H9 (cell line): Measurements from ENCODE around the gene LRPAP1. TPM values are rescaled to one million over a fixed set of nuclear protein-coding genes. Genes with fewer than 3 reads are reported as not detected.

ENCODE experiments used
- DNase-seq: peaks from one replicate; pipeline ENCODE4 v3.0.0-alpha.2; 2017
- H2AFZ ChIP-seq: one replicate; pipeline ENCODE4 v1.6.1; 2013; ENCODE audit warnings: mild to moderate bottlenecking, low read length, control low read depth, moderate library complexity
- H2AK5ac ChIP-seq: 2 replicates; pipeline ENCODE4 v1.6.1; 2013; ENCODE audit warnings: low read length, control low read depth, mixed read lengths; ENCODE audit not compliant: insufficient read length
- H2BK120ac ChIP-seq: one replicate; pipeline ENCODE4 v1.6.1; 2013; ENCODE audit warnings: low read depth, mild to moderate bottlenecking, low read length, control low read depth, inconsistent platforms; ENCODE audit not compliant: poor library complexity, severe bottlenecking
- H2BK12ac ChIP-seq: 2 replicates; pipeline ENCODE4 v1.6.1; 2013; ENCODE audit warnings: low read length, control low read depth, mixed read lengths, low read depth; ENCODE audit not compliant: insufficient read length
- H2BK15ac ChIP-seq: 2 replicates; pipeline ENCODE4 v1.6.1; 2013; ENCODE audit warnings: low read depth, low read length, control low read depth
- H2BK20ac ChIP-seq: one replicate; pipeline ENCODE4 v1.6.1; 2013; ENCODE audit warnings: low read depth, mild to moderate bottlenecking, low read length, control low read depth, inconsistent platforms; ENCODE audit not compliant: poor library complexity, severe bottlenecking
- H2BK5ac ChIP-seq: 2 replicates; pipeline ENCODE4 v1.6.1; 2013; ENCODE audit warnings: low read length, control low read depth, mixed read lengths; ENCODE audit not compliant: insufficient read length
- H3K14ac ChIP-seq: 2 replicates; pipeline ENCODE4 v1.6.1; 2013; ENCODE audit warnings: low read length, control low read depth; ENCODE audit not compliant: insufficient read depth
- H3K18ac ChIP-seq: 2 replicates; pipeline ENCODE4 v1.6.1; 2013; ENCODE audit warnings: low read depth, mild to moderate bottlenecking, mixed read lengths, low read length, control low read depth; ENCODE audit not compliant: insufficient read length
- H3K23ac ChIP-seq: 2 replicates; pipeline ENCODE4 v1.6.1; 2013; ENCODE audit warnings: low read length, control low read depth, mixed read lengths, low read depth; ENCODE audit not compliant: insufficient read length
- H3K23me2 ChIP-seq: 2 replicates; pipeline ENCODE4 v1.6.1; 2013; ENCODE audit warnings: low read depth, mild to moderate bottlenecking, mixed read lengths, low read length, control low read depth; ENCODE audit not compliant: insufficient read length, poor library complexity, severe bottlenecking
- H3K27ac ChIP-seq: 2 replicates; pipeline ENCODE4 v1.5.1; 2013; ENCODE audit warnings: low read length, control low read depth, mixed read lengths, low read depth; ENCODE audit not compliant: insufficient read length
- H3K27me3 ChIP-seq: 2 replicates; pipeline ENCODE4 v1.6.1; 2013; ENCODE audit warnings: low read length, control low read depth, inconsistent platforms; ENCODE audit not compliant: insufficient read depth
- H3K4ac ChIP-seq: 2 replicates; pipeline ENCODE4 v1.6.1; 2013; ENCODE audit warnings: low read depth, mild to moderate bottlenecking, control low read depth, inconsistent platforms, low read length, moderate library complexity
- H3K4me1 ChIP-seq: 2 replicates; pipeline ENCODE4 v1.6.1; 2013; ENCODE audit warnings: low read length, control low read depth, inconsistent platforms; ENCODE audit not compliant: insufficient read depth
- H3K4me2 ChIP-seq: 2 replicates; pipeline ENCODE4 v1.6.1; 2013; ENCODE audit warnings: low read length, control low read depth, mixed read lengths; ENCODE audit not compliant: insufficient read length, insufficient read depth
- H3K56ac ChIP-seq: 2 replicates; pipeline ENCODE4 v1.6.1; 2013; ENCODE audit warnings: low read depth, mild to moderate bottlenecking, mixed read lengths, low read length, control low read depth; ENCODE audit not compliant: insufficient read length
- H3K79me1 ChIP-seq: 2 replicates; pipeline ENCODE4 v1.6.1; 2013; ENCODE audit warnings: low read depth, mild to moderate bottlenecking, moderate library complexity, low read length, control low read depth, inconsistent platforms; ENCODE audit not compliant: insufficient read depth, poor library complexity, severe bottlenecking
- H3K79me2 ChIP-seq: 2 replicates; pipeline ENCODE4 v1.6.1; 2013; ENCODE audit warnings: low read length, control low read depth, inconsistent platforms; ENCODE audit not compliant: insufficient read depth
- H3K9ac ChIP-seq: 2 replicates; pipeline ENCODE4 v1.6.1; 2013; ENCODE audit warnings: low read length, control low read depth, mixed read lengths; ENCODE audit not compliant: insufficient read length; ENCODE audit errors: extremely low read depth
- H3K9me3 ChIP-seq: one replicate; pipeline ENCODE4 v1.6.1; 2013; ENCODE audit warnings: low read depth, low read length, inconsistent platforms; ENCODE audit not compliant: control insufficient read depth
- H3T11ph ChIP-seq: one replicate; pipeline ENCODE4 v1.6.1; 2013; ENCODE audit warnings: mild to moderate bottlenecking, low read length, control low read depth, inconsistent platforms
- H4K20me1 ChIP-seq: one replicate; pipeline ENCODE4 v1.6.1; 2013; ENCODE audit not compliant: control insufficient read depth, insufficient read length, insufficient read depth
- H4K5ac ChIP-seq: 2 replicates; pipeline ENCODE4 v1.6.1; 2013; ENCODE audit warnings: low read depth, mild to moderate bottlenecking, mixed read lengths, low read length, control low read depth; ENCODE audit not compliant: insufficient read length
- H4K8ac ChIP-seq: replicated peaks from 2 replicates; pipeline ENCODE4 v1.6.1; 2013; ENCODE audit warnings: low read length, control low read depth, mixed read lengths, low read depth; ENCODE audit not compliant: insufficient read length
- H4K91ac ChIP-seq: 2 replicates; pipeline ENCODE4 v1.6.1; 2013; ENCODE audit warnings: low read depth, mild to moderate bottlenecking, moderate library complexity, mixed read lengths, low read length, control low read depth; ENCODE audit not compliant: insufficient read length
- H3K27ac Mint-ChIP-seq, 3 experiments: 2 replicates in 2 of 3; 3 replicates in 1 of 3; pipeline ENCODE4 v1.8.0; 2020 to 2021; ENCODE audit warnings: mixed read lengths in 3 of 3, mild to moderate bottlenecking in 1 of 3, moderate library complexity in 1 of 3
- H3K27me3 Mint-ChIP-seq: 2 replicates; pipeline ENCODE4 v1.8.0; 2021; ENCODE audit warnings: low read depth, mild to moderate bottlenecking, moderate library complexity, mixed read lengths
- H3K36me3 Mint-ChIP-seq, 3 experiments: 2 replicates in 2 of 3; 3 replicates in 1 of 3; pipeline ENCODE4 v1.8.0; 2020 to 2021; ENCODE audit warnings: low read depth in 3 of 3, mixed read lengths in 3 of 3; ENCODE audit not compliant: insufficient read depth in 1 of 3
- H3K4me1 Mint-ChIP-seq, 2 experiments: 2 replicates each; pipeline ENCODE4 v1.8.0; 2020; ENCODE audit warnings: mixed read lengths in 2 of 2
- H3K4me3 Mint-ChIP-seq, 2 experiments: 2 replicates in 1 of 2; 3 replicates in 1 of 2; pipeline ENCODE4 v1.8.0; 2020 to 2021; ENCODE audit warnings: mild to moderate bottlenecking in 2 of 2, mixed read lengths in 2 of 2, moderate library complexity in 1 of 2
- H3K9me3 Mint-ChIP-seq, 2 experiments: 2 replicates in 1 of 2; 3 replicates in 1 of 2; pipeline ENCODE4 v1.8.0; 2020; ENCODE audit warnings: mild to moderate bottlenecking in 2 of 2, mixed read lengths in 2 of 2, moderate library complexity in 1 of 2
- CTCF ChIP-seq: fragments of 200-600 bp; sonication (generic); conservative IDR thresholded peaks from 3 replicates; pipeline ENCODE4 v1.8.0; 2021; ENCODE audit warnings: antibody characterized with exemption, mild to moderate bottlenecking
- WGBS: extraction: QIAGEN DNeasy Blood & Tissue Kit; methylation state at CpG from one replicate; pipeline ENCODE4 v1.1.7; 2013; ENCODE audit warnings: missing lambda C conversion rate, low lambda C conversion rate, mixed read lengths; ENCODE audit not compliant: insufficient read length; ENCODE audit errors: extremely low coverage; 5-methylcytosine and 5-hydroxymethylcytosine counted together
- total RNA-seq: library from RNA; stranded (reverse); gene quantifications from 2 replicates; pipeline ENCODE4 v1.2.1, GENCODE V29; 2021

Gene LRPAP1
- total RNA-seq, 1 experiment from 2014 or later, result 85.9 TPM

GRCh38 chr4:3468804-3469203, 63.4 kb downstream of the LRPAP1 start:
- H4K91ac ChIP-seq, result no peak overlapping the region
- Mint-ChIP-seq H3K9me3 (no peaks in the 10 kb centered on the region), H3K4me1 (peaks cover 4 to 6% of the 10 kb centered on the region in 2 experiments; a peak in 1 of 4 replicates), H3K4me3 (no peak overlapping the region), H3K27me3 (peaks cover 65% of the 10 kb centered on the region), H3K36me3 (no peaks in the 10 kb centered on the region), H3K27ac (no peak overlapping the region)
- no peak overlapping the region for H3K4ac ChIP-seq
- no peak overlapping the region for H3K4me2 ChIP-seq
- no peak overlapping the region for H2BK5ac ChIP-seq
- no peak overlapping the region for H4K8ac ChIP-seq
- H2BK20ac ChIP-seq, result no peak overlapping the region
- H3K9ac ChIP-seq, result no peak overlapping the region
- H3K56ac ChIP-seq, result no peak overlapping the region
- H3K79me2 ChIP-seq, result no peaks in the 10 kb centered on the region
- no peaks in the 10 kb centered on the region for H3K23me2 ChIP-seq
- no peak overlapping the region for H3K23ac ChIP-seq
- DNase-seq, result no peak
- no peak overlapping the region for H3K14ac ChIP-seq
- H2AK5ac ChIP-seq, result no peak overlapping the region
- no peak overlapping the region for H2AFZ ChIP-seq
- H3K18ac ChIP-seq, result no peak overlapping the region
- H3K27me3 ChIP-seq, result peaks cover 6% of the 10 kb centered on the region; the same call in 1 of the 2 replicates
- no peak overlapping the region for H2BK15ac ChIP-seq
- H4K5ac ChIP-seq, result no peak overlapping the region
- no peak overlapping the region for H2BK120ac ChIP-seq
- no peaks in the 10 kb centered on the region for H4K20me1 ChIP-seq
- H3K4me1 ChIP-seq, result no peaks in the 10 kb centered on the region
- no peaks in the 10 kb centered on the region for H3K79me1 ChIP-seq
- no peak for TF ChIP-seq CTCF
- no CpG with 5 or more reads among the region's 11 CpGs for WGBS
- H2BK12ac ChIP-seq, result no peak overlapping the region
- H3T11ph ChIP-seq, result no peak overlapping the region
- H3K9me3 ChIP-seq, result no peaks in the 10 kb centered on the region
- no peak overlapping the region for H3K27ac ChIP-seq
